HG03565 (cell line): ENCODE data around the gene PPP2R5C.
"Not testable (repeated sequence)": the region's sequence is repeated elsewhere in the genome, so short reads cannot be mapped to it uniquely, and the experiment has no call there.

Experiments used
- ATAC-seq: cut with Tn5 transposase; IDR thresholded peaks from one replicate; pipeline ENCODE4 v1.9.1; 2021; ENCODE audit warnings: mild to moderate bottlenecking, moderate library complexity; ENCODE audit not compliant: unreplicated experiment

The PPP2R5C gene

DNA sequence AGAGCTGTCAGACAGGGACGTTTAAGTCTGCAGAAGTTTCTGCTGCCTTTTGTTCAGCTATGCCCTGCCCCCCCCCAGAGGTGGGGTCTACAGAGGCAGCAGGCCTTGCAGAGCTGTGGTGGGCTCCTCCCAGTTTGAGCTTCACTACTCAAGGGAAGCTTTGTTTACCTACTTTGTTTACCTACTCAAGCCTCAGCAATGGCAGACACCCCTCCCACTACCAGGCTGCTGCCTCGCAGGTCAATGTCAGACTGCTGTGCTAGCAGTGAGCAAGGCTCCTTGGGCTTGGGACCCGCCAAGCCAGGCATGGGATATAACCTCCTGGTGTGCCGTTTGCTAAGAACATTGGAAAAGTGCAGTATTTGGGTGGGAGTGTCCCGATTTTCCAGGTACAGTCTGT, 11.8 kb upstream of the PPP2R5C start:
- ATAC-seq, result not testable (repeated sequence)

DNA sequence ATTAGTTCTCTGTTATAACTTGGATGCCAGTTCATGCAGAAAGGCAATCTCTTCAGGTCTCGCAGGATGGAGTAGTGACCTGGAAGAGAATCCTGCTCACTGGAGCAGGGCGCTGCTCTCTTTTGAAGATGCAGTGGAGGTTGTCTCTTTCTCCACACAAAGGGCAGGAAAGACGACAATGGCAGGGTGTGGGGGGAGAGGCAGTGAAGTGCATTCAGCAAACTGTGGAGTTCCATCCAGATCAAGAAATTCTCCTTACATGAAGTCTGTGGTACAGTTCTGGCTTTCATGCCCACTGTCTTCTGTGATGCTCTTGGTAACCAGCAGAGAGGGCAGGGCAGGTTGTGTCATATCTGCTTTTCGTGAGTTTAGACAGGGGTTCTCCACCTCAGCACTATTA, 6.6 kb upstream of the PPP2R5C start:
- no peak for ATAC-seq

DNA sequence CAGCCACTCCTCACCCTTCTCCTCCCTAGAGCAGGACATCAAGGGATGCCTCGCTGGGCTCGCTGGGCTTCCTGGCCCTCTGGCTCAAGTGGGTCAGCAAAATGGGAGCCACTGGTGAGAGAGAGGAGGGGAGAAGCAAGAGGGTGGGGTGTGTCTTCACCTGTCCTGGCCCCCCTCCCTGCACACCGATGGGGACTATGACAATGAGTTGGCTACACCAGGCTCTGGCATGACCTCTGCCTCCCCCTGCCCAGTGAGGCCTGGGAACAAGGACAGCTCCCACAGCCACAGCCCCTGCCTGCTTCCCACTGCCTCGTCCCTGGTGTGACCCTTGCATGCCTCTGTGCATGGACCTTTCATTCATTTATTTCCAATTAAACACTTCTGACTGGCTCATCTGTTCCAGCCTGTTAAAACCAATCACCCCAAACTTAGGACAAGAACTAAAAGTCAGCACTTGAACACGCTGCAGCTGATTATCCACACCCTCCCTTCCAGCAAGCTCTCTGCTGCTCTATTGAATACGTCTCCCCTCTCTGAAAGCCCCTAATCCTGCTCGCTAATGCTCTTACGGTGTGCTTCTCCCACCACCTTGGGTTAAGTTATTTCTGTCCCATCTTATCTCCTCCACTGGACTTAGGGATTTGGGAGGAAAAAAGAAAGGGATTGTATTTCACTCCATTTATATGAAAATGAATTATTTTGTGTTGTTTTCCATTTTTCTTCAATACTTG, 5.8 kb upstream of the PPP2R5C start:
- no peak for ATAC-seq

DNA sequence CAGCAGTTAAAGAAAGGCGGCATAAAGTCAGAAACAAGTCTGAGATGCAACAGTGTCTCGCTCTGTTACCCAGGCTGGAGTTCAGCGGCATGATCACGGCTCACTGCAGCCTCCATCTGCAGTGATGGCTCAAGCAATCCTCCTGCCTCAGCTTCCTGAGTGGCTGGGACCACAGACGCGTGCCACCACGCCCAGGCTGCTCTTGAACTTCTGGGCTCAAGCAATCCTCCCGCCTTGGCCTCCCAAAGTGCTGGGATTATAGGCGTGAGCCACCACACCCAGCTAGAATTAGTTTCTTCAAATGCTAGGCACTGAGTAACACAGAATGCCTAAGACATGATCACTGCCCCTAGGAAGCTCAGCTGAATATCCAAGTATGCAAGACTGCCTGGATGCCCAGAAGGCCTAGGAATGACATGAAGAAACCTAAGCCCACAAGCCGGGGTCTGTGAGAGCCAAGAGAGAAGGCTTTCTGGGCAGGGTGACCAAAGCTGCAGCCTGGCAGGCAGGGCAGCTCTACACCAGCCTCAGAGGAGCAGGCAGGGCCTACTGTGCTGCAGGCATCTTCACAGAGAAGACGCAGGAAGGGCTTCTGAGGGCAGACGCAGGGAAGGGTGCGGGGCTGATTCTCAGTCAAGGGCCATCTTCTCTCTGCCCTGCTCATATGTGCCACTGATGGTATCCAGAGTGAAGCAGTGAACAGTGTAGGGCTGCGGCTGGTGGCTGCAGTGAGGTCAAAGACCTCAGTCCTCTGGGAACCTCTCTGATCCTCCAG, 4.3 kb upstream of the PPP2R5C start:
- no peak for ATAC-seq

DNA sequence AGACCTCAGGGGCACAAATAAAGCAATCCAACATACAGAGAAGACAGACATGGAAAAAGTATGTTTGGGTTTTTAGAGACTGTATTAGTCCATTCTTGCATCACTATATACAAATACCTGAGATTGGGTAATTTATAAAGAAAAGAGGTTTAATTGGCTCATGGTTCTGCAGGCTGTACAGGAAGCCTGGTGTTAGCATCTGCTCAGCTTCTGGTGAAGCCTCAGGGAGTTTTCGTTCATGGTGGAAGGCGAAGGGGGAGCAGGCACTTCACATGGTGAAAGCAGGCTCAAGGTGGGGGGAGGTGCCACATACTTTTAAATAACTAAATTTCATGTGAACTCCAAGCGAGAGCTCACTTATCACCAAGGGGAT, 3.7 kb upstream of the PPP2R5C start:
- ATAC-seq, result no peak

DNA sequence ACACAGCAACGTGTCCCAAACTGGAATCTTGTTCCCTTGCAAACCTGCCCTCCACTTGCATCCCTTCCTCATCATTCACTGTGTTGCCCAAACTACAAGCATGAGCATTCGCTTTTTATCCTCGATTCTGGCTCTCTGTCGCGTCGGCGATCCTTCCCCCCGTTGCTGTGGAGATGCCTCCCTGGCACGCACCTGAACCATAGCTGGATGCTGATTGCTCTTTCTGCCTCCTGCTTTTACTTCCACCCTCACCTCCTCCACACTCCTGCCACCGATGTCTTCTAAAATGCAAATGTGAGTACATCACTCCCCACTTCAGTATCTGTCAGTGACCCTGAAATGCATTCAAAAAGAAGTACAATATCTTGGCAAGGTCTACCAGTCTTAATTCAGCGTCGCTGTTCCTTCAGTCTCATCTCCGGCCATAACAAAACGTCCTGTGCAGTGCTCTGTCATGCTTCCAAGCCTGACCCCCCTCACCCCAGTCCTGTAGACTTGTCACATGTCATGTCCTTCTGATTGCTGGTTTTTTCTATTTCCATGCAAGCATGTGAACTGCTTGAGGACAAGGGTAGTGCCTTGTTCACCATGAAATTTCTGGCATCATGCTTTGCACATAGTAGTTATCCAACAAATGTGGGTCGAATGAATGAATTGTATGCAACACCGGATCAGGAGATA, 2.5 kb upstream of the PPP2R5C start:
- no peak for ATAC-seq

DNA sequence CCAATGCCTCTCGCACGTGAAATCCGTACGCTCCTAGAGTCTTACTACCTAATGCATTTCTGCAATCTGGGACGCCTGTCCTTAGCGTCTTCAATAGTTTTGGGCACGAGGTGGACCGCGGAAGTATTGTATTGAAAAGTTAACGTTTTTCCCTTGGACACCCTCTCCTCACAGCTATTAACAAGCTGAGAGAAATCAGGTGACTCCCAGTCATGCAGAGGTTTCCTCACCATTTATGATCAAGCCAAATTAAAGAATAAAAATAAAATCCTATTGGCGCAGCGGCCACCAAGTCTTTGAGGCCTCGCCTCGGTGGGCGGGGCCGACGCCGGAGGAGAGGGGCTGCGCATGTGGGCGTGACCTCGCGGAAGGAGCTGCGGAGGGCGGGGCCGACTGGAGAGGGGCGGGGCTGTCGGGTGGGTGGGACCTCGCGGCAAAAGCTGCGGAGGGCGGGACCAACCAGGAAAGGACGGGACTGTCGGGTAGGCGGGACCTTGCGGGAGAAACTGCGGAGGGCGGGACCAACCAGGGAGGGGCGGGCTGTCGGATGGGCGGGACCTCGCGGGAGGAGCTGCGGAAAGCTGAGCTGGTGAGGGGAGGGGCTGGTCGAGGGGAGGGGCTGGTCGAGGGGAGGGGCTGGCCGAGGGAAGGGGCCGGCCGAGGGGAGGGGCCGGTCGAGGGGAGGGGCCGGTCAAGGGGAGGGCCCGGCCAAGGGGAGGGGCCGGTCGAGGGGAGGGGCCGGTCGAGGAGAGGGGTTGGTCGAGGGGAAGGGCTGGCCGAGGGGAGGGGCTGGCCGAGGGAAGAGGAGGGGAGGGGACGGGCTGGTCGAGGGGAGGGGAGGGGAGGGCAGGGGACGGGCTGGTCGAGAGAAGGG, 1.1 kb upstream of the PPP2R5C start:
- ATAC-seq, result peak; percentile 47

DNA sequence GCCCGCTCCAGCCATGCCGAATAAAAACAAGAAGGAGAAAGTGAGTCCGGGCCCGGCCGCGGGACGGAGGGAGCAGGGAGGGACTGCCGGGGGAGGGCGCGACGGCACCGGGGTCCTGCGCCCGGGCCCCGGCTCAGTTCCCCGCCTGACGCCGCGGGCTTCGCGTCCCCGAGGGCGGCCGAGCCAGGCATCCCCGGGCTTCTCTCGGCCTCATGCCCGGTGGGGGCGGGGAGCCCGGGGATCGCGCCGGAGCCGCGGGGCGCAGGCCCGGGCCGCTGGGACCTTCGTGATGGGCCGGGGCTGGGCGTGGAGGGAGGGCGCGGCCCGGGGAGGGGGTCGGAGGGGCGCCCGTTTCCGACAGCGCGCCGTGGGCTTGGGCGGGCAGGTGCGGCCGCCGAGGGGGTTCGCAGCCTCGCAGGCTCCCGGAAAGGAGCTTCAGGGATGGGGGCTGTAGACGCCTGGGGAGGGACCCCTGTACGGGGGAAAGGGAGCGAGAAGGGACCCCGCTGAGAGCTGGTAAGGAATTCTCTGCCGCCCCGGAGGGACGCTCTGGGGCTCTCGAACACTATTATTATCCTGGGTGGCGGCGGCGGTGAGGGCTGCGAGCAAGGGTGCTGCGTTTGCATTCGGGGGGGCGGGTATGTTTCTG, 496 bp downstream of the PPP2R5C start:
- ATAC-seq, result peak; percentile 23

DNA sequence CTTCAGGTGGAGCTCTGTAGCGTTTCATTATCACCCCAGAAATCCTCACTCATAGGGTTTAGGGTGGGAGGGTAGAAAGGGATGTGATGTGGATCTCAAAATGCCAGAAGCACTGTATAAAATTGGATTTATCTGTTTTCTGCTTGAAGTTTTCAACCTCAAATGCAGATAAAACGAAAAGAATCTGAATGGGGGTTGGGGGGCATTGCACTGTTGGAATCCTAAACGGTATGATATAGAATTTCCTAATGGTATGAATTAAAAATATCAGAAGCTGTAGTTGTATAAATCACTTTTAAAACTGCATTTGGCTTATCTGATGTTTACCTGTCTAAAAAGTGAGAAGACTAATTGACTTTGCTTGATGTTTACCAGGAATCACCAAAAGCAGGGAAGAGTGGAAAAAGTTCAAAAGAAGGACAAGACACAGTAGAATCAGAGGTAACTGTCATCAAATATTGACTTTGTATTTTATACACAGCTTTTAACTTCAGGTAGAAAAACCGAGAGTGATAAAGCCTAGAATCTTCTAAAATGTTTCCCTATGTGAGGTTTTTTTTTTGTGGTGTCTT, 1.1 kb downstream of the PPP2R5C start:
- ATAC-seq, result no peak

DNA sequence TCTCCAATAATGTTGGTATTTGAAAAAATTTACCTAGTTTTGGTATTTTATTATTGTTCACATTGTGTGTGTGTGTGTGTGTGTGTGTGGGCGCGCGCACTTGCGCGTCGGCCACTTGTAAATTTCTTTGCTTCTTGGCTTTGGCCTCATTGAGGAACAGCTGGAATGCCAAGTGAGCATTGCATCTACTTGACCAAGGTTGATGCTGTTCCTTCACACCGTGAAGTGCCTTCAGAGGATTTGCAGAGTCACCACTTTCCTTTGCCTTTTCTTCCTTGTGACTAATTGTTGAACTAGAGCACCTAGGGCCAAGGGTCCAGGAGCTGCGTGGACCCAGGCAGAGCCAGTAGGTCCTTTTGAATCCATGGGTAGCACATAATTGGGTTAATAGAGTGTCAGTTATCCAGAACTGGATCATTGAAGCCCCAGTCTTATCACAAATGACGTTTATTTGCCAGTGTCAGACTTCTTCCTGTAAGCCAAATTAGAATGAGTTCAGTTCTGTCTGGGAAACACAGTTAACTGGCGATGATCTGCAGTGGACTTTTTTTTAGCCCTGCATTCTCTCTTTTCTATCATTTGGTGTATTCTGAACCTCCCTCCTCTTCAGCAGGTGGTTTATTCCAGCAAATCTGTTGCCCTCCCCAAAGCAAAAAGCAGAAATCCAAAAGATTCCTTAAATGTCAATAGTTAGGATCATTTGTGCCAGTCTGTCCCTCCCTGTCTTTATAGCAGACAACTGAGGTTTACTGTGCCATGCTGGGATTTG, 2.6 kb downstream of the PPP2R5C start:
- no peak for ATAC-seq

DNA sequence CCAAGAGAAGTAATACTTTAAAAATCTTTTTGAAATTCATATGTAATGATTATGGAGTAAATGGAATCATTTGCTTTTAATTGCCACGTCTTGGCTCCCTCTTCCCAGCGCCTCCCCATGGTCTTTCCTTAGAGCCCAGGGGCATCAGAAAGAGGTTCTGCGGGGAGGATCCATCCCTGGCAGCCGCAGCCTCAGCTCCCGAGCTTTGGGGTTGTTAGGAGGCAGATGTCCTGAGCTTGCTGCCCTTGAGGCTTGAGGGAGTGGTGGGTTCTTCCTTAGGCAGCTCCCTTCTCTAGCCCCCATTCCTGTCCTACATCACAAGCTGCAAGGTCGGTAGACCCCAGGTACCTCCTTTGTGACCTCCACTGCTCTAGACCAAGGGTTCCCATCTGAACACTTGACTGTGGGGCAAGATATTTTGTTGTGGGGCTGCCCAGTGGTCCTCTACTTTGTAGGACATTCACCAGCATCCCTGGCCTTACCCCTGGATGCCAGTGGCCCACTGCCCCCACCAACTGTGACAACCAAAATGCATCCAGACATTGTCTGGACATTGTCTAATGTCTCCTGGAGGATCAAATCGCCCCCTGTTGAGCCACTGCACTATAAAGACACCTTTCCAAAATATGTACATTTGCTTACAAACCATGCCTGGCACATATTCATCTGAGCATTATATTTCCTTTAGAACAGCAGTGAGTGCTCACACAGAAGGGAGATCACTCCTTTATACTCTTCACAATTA, 6.3 kb downstream of the PPP2R5C start:
- no peak for ATAC-seq

DNA sequence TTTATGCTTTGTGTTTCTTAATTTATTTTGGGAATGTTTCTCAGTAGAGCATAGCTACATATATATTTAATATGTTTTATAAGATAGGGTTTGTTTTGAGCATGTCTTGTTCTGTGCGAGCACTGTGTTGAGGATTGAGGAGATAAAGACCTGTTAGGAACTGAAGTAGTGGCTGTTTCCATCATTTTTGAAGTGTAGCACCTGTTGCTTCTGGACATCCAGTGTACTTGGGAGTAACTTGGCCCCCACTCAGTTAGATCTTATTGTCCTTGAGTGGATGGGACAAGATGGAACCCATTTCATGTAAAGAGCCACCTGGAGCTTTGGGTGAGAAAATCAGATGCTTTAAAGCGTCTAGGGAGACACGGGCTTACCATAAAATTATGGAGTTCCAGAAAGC, 8.7 kb downstream of the PPP2R5C start:
- ATAC-seq, result no peak

DNA sequence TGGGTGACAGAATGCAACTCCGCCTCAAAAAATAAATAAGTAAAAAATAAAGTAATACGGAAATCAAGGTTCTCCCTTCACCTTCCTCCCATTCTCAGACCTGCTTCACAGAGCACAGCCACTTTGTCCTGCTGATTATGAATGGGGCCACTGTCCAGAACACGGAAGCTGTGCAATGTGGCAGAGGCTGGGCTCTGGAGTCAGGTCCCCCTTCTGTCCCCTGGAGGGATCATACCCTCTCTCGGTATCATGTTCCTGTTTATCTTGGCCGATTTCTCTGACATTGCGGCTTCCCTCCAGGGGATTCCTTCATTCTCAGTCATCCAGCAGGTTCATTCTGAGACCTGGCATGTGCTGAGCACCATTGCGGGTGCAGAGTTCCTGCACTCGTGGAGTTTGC, 11.3 kb downstream of the PPP2R5C start:
- no peak for ATAC-seq

DNA sequence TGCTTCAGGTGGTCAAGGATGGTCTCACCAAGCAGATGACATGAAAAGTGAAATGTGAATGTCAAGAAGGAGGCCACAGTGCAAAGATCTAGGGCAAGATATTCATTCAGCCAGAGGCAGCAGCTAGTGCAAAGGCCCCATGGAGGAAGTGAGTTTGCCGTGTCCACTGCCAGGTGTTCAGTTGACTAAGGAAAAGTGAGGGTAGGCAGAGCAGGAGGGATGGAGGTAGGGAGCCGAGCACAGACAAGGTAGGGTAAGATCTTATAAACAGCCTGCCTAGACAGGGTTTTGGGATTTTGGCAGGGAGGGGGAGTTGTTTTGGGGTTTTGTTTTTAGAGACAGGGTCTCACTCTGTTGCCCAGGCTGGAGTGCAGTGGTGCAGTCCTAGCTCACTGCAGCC, 11.9 kb downstream of the PPP2R5C start:
- no peak for ATAC-seq

DNA sequence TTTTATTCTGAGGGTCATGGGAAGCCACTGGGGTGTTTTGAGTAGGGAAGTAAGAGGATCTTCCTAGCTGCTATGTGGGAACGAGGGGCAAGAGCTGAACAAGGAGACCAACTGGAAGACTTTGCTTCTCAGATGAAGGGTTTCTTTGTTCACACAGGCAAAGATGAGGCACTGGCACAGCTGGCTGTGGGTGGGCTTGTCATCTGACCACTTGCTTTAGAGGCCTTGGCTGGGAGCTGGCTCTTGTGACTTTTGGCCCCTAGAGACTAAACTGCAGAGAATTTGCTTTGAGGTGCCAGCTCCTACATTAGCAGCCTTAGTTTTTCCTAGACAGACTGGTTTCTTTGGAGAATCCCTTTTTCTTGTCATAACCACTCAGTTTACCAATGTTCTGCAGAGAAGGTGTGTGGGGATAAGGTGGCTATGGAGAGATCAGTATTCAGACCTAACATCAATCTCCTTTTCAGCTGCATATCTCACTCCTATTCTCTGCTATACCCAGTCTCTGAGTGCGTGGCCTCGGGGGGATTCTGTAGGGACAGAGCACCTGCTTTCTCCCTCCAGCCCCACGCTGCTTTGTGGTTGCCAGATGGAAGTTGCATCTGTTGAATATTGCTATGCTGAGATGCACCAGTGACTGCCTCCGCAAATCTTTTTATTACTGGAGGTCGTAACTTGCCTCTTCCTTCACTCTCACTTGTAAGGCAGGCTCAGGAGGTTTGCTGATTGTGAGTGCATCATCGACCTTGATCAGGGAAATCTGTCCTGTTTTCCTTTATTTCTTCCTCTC, 12.7 kb downstream of the PPP2R5C start:
- no peak for ATAC-seq

DNA sequence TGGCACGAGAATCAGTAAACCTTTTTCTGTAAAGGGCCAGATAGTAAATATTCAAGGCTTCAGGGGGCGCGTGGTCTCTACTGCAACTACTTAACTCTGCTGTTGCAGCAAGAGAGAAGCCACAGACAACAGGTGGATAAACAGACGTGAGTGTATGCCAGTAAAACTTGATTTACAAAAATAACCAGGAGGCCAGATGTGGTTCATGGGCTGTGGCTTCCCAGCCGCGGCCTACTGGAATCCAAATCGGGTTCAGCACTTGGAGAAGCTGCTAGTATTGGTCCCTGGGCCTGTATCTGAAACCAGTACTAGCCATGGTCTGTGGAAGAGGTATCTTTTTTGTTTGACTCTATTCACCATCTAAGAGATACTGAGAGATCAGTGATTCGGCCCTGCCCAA, 13.3 kb downstream of the PPP2R5C start:
- no peak for ATAC-seq

DNA sequence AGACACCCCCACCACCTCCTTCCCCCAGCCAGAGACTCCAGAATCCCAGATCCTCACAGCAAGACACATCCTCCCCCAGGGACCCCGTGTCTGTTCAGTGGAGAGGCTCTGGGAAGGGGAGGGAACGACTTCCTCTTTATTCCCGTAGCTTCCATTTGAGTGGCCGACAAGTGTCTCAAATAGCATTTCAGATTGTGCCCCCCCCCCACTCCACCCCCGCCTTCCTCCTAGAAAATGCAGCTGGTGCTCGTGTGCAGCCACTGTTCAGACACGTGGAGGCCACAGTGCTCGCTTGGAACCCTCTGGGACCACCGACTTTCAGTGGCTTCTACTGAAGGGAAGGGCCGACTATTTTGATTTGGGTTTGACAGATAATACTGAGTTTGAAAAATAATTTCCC, 14.3 kb downstream of the PPP2R5C start:
- no peak for ATAC-seq

DNA sequence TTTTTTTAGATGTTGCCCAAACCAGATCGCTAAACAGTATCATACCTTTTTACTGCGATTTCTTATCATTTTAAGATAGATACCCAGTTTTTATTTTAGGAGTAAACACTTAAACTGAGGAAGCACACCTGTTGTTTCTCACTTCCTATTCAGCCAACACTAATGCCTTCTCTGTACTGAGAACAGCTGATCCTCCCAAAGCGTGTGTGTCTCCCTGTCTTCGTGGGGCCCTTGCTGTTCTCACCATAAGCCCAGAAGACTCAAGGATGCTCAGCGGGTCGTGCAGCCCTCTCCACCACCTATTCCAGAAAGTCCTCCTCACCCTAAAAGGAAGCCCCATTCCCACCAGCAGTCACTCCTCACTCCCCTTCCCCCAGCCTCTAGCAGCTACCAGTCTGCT, 14.8 kb downstream of the PPP2R5C start:
- no peak for ATAC-seq
